Gastrocnemius medialis (tissue), 4 donors: Measurements from ENCODE around the gene COLGALT1.

Experiments
- CTCF ChIP-seq, 5 experiments: fragments of 450-650 bp in 3 of 5; fragments of 200-600 bp in 2 of 5; sonication (generic) in 2 of 5; IDR thresholded peaks in 4 of 5; conservative IDR thresholded peaks in 1 of 5; 1 replicate in 4 of 5; 2 replicates in 1 of 5; pipeline ENCODE4 v1.5.1; 2016 to 2019; ENCODE audit warnings: antibody characterized with exemption in 5 of 5, mild to moderate bottlenecking in 3 of 5, moderate library complexity in 3 of 5
- POLR2A ChIP-seq, 2 donors: fragments of 450-650 bp; IDR thresholded peaks; one replicate each; pipeline ENCODE4 v1.6.1; 2017; ENCODE audit warnings: antibody characterized with exemption in 2 of 2, mild to moderate bottlenecking in 2 of 2, moderate library complexity in 2 of 2

GRCh38 chr19:17601683-17602082, 46.2 kb downstream of the COLGALT1 start:
- TF ChIP-seq POLR2A (IDR thresholded peaks at IDR 0.05) (no peak), CTCF (IDR thresholded peaks at IDR 0.05 in 4 of 5, conservative IDR thresholded peaks at IDR 0.05 in 1 of 5) (no peak)
